Testis (tissue), 3 donors: Measurements from ENCODE around the gene CDK14. TPM values are rescaled to one million over a fixed set of nuclear protein-coding genes. Genes with fewer than 3 reads are reported as not detected.

Source experiments
- DNase-seq: peaks from one replicate; pipeline ENCODE4 v3.0.0-alpha.2; 2019
- H3K27ac ChIP-seq, 2 donors: fragments of 200-600 bp; sonication (generic); one replicate each; pipeline ENCODE4 v1.5.1; 2019
- H3K27me3 ChIP-seq: fragments of 200-600 bp; sonication (generic); one replicate; pipeline ENCODE4 v1.5.1; 2019
- H3K36me3 ChIP-seq: fragments of 200-600 bp; sonication (generic); one replicate; pipeline ENCODE4 v1.5.1; 2017; ENCODE audit warnings: low read depth; ENCODE audit errors: missing control alignments
- H3K4me1 ChIP-seq: fragments of 200-600 bp; sonication (generic); one replicate; pipeline ENCODE4 v1.5.1; 2019
- H3K4me3 ChIP-seq, 2 donors: fragments of 200-600 bp; sonication (generic); one replicate each; pipeline ENCODE4 v1.5.1; 2017 to 2019
- H3K9me3 ChIP-seq: fragments of 200-600 bp; sonication (generic); one replicate; pipeline ENCODE4 v1.5.1; 2017
- CTCF ChIP-seq, 3 experiments: fragments of 450-650 bp in 2 of 3; fragments of 200-600 bp in 1 of 3; sonication (generic) in 1 of 3; IDR thresholded peaks; one replicate each; pipeline ENCODE4 v1.5.1; 2016 to 2019; ENCODE audit warnings: antibody characterized with exemption in 3 of 3, mild to moderate bottlenecking in 2 of 3, moderate library complexity in 1 of 3
- POLR2A ChIP-seq: fragments of 450-650 bp; IDR thresholded peaks from one replicate; pipeline ENCODE4 v1.6.1; 2017; ENCODE audit warnings: antibody characterized with exemption, mild to moderate bottlenecking, moderate library complexity
- WGBS, 2 donors: methylation state at CpG; one replicate each; pipeline ENCODE4 v1.1.5; 2018; 5-methylcytosine and 5-hydroxymethylcytosine counted together
- intact Hi-C: fragments of 100-400 bp; cut with DNase I; formaldehyde crosslinking; loops from one replicate; pipeline ENCODE4 v1.15.1; 2023; ENCODE audit warnings: low total_unique reads
- polyA plus RNA-seq: library from polyadenylated mRNA; stranded (reverse); fragments of 350-450 nt; fragmentation: Illumina TruSeq; extraction: RNeasy Lipid Tissue Mini Kit (QIAGEN cat#74804); gene quantifications from one replicate; pipeline ENCODE4 v1.2.3, GENCODE V29; 2014; ENCODE audit warnings: low read depth, low replicate concordance; ENCODE audit not compliant: insufficient read depth
- total RNA-seq, 2 donors: library from RNA; depleted of rRNA; stranded (reverse); fragments of >200 nt; gene quantifications; one replicate each; pipeline ENCODE4 v1.2.3, GENCODE V29; 2016

CDK14 gene
- total and polyA plus RNA-seq, 3 donors from 2014 or later, result 18.9 to 22.7 (median 19.5) TPM

GRCh38 chr7:90605055-90605454, 8.9 kb downstream of the CDK14 start:
- Histone ChIP-seq H3K4me1 (no peaks in the 10 kb centered on the region), H3K27me3 (no peaks in the 10 kb centered on the region), H3K9me3 (no peaks in the 10 kb centered on the region), H3K4me3 (no peak overlapping the region), H3K27ac (no peak overlapping the region), H3K36me3 (no peaks in the 10 kb centered on the region)
- WGBS, 2 donors, result 77 to 89% methylated on average over 2 of the region's 2 CpGs
- TF ChIP-seq POLR2A, result no peak
- no peak for TF ChIP-seq CTCF (IDR thresholded peaks at IDR 0.05)
- intact Hi-C loops, result no loop called here
- no peak for DNase-seq

- H3K9me3 ChIP-seq, result no peaks in the 10 kb centered on the region
- no peaks in the 10 kb centered on the region for H3K27me3 ChIP-seq
- TF ChIP-seq CTCF (IDR thresholded peaks at IDR 0.05) (no peak), POLR2A (no peak)
- H3K27ac ChIP-seq, result no peak overlapping the region
- H3K36me3 ChIP-seq, result no peaks in the 10 kb centered on the region
- no peaks in the 10 kb centered on the region for H3K4me1 ChIP-seq
- intact Hi-C loops, result no loop called here
- DNase-seq, result no peak
- no peak overlapping the region for H3K4me3 ChIP-seq
- 92 to 97% methylated on average over 1 of the region's 1 CpG for WGBS, 2 donors
Measured at GRCh38 chr7:90607196-90607595, 11.1 kb downstream of the CDK14 start.

- DNase-seq, result no peak
- Histone ChIP-seq H3K36me3 (no peaks in the 10 kb centered on the region), H3K4me3 (no peak overlapping the region), H3K27ac (no peak overlapping the region), H3K9me3 (no peaks in the 10 kb centered on the region), H3K27me3 (no peaks in the 10 kb centered on the region), H3K4me1 (no peaks in the 10 kb centered on the region)
- 59 to 70% methylated on average over 4 of the region's 4 CpGs for WGBS, 2 donors
- intact Hi-C loops, result no loop called here
- TF ChIP-seq POLR2A (no peak), CTCF (IDR thresholded peaks at IDR 0.05) (no peak)
Measured at GRCh38 chr7:90610105-90610504, 14.0 kb downstream of the CDK14 start.

GRCh38 chr7:90611115-90611514, 15.0 kb downstream of the CDK14 start:
- Histone ChIP-seq H3K27me3 (no peaks in the 10 kb centered on the region), H3K9me3 (no peaks in the 10 kb centered on the region), H3K27ac (no peak overlapping the region), H3K4me1 (no peaks in the 10 kb centered on the region), H3K36me3 (no peaks in the 10 kb centered on the region), H3K4me3 (no peak overlapping the region)
- no peak for TF ChIP-seq POLR2A
- TF ChIP-seq CTCF (IDR thresholded peaks at IDR 0.05), result no peak
- DNase-seq, result no peak
- 73 to 94% methylated on average over 3 of the region's 3 CpGs for WGBS, 2 donors
- intact Hi-C loops, result no loop called here

GRCh38 chr7:90613088-90613498, 17.0 kb downstream of the CDK14 start:
- Histone ChIP-seq H3K4me3 (no peak overlapping the region), H3K4me1 (no peaks in the 10 kb centered on the region), H3K27me3 (no peaks in the 10 kb centered on the region), H3K27ac (no peak overlapping the region), H3K9me3 (no peaks in the 10 kb centered on the region), H3K36me3 (no peaks in the 10 kb centered on the region)
- no peak for TF ChIP-seq CTCF (IDR thresholded peaks at IDR 0.05)
- intact Hi-C loops, result no loop called here
- no peak for DNase-seq
- 86 to 91% methylated on average over 2 to 3 of the region's 3 CpGs for WGBS, 2 donors
